ENCODE results near the gene GTF2IRD1. TPM values are rescaled to one million over a fixed set of nuclear protein-coding genes. Genes with fewer than 3 reads are reported as not detected.

The GTF2IRD1 gene
- total and polyA plus RNA-seq, 2 of the 13 experiments (the other 11 are each of a cell fraction or from before 2014, with no cell fraction given) = 16.5 to 26.7 TPM

DNA sequence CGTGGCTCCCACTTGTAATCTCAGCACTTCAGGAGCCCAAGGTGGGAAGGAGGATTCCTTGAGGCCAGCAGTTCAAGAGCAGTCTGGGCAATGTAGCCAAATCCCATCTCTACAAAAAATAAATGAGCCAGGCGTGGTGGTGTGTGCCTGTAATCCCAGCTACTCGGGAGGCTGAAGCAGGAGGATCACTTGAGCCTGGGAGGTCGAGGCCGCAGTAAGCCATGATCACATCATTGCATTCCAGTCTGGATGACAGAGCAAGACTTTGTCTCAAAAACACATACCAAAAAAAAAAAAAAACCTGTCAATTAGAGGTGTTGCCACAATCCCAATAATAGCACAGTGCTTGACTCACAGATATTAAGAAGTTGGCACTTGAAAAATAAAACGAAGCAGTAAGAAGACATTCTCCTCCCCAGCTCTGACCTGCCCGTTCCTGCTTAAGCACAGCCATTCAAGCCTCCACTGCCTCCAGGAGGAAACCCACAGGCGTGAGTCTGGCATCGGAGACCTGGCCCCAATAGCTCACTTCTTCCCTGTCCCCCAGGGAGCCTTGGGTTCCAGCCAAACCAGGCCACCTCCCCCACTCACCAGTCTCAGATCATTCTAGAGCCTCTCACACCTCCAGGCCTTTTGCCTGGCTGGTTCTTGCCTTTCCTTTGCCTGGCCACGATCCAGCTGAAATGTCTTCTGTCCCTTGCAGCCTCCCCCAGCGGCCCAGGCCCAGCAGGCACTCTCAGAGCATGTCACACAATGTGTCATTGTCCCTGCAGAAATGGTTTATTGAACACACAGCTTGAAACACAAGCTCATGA lies 158.5 kb downstream of the GTF2IRD1 start (continued):
- TF ChIP-seq, protein P1, sequence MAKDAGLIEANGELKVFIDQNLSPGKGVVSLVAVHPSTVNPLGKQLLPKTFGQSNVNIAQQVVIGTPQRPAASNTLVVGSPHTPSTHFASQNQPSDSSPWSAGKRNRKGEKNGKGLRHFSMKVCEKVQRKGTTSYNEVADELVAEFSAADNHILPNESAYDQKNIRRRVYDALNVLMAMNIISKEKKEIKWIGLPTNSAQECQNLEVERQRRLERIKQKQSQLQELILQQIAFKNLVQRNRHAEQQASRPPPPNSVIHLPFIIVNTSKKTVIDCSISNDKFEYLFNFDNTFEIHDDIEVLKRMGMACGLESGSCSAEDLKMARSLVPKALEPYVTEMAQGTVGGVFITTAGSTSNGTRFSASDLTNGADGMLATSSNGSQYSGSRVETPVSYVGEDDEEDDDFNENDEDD (CRISPR knock-in tag; IDR thresholded peaks at IDR 0.05; ENCODE audit: borderline replicate concordance) = no peak
- no peak for TF ChIP-seq ZNF207 (IDR thresholded peaks at IDR 0.05; ENCODE audit: borderline replicate concordance)
- TF ChIP-seq, protein P2, sequence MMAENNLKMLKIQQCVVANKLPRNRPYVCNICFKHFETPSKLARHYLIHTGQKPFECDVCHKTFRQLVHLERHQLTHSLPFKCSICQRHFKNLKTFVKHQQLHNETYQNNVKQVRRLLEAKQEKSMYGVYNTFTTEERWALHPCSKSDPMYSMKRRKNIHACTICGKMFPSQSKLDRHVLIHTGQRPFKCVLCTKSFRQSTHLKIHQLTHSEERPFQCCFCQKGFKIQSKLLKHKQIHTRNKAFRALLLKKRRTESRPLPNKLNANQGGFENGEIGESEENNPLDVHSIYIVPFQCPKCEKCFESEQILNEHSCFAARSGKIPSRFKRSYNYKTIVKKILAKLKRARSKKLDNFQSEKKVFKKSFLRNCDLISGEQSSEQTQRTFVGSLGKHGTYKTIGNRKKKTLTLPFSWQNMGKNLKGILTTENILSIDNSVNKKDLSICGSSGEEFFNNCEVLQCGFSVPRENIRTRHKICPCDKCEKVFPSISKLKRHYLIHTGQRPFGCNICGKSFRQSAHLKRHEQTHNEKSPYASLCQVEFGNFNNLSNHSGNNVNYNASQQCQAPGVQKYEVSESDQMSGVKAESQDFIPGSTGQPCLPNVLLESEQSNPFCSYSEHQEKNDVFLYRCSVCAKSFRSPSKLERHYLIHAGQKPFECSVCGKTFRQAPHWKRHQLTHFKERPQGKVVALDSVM (CRISPR knock-in tag; IDR thresholded peaks at IDR 0.05) = peak; percentile 93
- TF ChIP-seq GATA4 (IDR thresholded peaks at IDR 0.05; ENCODE audit: borderline replicate concordance, low read depth) = no peak
- TF ChIP-seq, protein P3, sequence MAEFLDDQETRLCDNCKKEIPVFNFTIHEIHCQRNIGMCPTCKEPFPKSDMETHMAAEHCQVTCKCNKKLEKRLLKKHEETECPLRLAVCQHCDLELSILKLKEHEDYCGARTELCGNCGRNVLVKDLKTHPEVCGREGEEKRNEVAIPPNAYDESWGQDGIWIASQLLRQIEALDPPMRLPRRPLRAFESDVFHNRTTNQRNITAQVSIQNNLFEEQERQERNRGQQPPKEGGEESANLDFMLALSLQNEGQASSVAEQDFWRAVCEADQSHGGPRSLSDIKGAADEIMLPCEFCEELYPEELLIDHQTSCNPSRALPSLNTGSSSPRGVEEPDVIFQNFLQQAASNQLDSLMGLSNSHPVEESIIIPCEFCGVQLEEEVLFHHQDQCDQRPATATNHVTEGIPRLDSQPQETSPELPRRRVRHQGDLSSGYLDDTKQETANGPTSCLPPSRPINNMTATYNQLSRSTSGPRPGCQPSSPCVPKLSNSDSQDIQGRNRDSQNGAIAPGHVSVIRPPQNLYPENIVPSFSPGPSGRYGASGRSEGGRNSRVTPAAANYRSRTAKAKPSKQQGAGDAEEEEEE (CRISPR knock-in tag; IDR thresholded peaks at IDR 0.05; ENCODE audit: borderline replicate concordance) = no peak
- TF ChIP-seq, protein P4, sequence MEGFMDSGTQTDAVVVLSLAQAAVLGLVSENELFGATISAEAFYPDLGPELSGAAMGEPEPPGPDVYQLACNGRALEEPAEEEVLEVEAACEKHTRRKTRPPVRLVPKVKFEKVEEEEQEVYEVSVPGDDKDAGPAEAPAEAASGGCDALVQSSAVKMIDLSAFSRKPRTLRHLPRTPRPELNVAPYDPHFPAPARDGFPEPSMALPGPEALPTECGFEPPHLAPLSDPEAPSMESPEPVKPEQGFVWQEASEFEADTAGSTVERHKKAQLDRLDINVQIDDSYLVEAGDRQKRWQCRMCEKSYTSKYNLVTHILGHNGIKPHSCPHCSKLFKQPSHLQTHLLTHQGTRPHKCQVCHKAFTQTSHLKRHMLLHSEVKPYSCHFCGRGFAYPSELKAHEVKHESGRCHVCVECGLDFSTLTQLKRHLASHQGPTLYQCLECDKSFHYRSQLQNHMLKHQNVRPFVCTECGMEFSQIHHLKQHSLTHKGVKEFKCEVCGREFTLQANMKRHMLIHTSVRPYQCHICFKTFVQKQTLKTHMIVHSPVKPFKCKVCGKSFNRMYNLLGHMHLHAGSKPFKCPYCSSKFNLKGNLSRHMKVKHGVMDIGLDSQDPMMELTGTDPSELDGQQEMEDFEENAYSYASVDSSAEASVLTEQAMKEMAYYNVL (CRISPR knock-in tag; IDR thresholded peaks at IDR 0.05; ENCODE audit: borderline replicate concordance) = peak; percentile 70; the same call in 1 of the 2 replicates
- TF ChIP-seq MED8 (CRISPR knock-in tag; IDR thresholded peaks at IDR 0.05; ENCODE audit: insufficient replicate concordance) = peak; percentile 22
- TF ChIP-seq ATRX (CRISPR knock-in tag; IDR thresholded peaks at IDR 0.05; ENCODE audit: borderline replicate concordance) = no peak
- TF ChIP-seq, protein P5, sequence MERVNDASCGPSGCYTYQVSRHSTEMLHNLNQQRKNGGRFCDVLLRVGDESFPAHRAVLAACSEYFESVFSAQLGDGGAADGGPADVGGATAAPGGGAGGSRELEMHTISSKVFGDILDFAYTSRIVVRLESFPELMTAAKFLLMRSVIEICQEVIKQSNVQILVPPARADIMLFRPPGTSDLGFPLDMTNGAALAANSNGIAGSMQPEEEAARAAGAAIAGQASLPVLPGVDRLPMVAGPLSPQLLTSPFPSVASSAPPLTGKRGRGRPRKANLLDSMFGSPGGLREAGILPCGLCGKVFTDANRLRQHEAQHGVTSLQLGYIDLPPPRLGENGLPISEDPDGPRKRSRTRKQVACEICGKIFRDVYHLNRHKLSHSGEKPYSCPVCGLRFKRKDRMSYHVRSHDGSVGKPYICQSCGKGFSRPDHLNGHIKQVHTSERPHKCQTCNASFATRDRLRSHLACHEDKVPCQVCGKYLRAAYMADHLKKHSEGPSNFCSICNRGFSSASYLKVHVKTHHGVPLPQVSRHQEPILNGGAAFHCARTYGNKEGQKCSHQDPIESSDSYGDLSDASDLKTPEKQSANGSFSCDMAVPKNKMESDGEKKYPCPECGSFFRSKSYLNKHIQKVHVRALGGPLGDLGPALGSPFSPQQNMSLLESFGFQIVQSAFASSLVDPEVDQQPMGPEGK (CRISPR knock-in tag; IDR thresholded peaks at IDR 0.05) = peak; percentile 52; the same call in 1 of the 2 replicates
- TF ChIP-seq RXRA (CRISPR knock-in tag; IDR thresholded peaks at IDR 0.05) = no peak
- peak; percentile 28; the same call in 1 of the 2 replicates for TF ChIP-seq ZNF460 (CRISPR knock-in tag; IDR thresholded peaks at IDR 0.05; ENCODE audit: borderline replicate concordance)
- TF ChIP-seq ZNF484 (CRISPR knock-in tag; IDR thresholded peaks at IDR 0.05; ENCODE audit: borderline replicate concordance, low read depth) = no peak
- TF ChIP-seq XRCC5 (optimal IDR thresholded peaks at IDR 0.05; ENCODE audit: low read length) = peak; percentile 48
- TF ChIP-seq SP4 (CRISPR knock-in tag; IDR thresholded peaks at IDR 0.05) = no peak
- TF ChIP-seq RARG (CRISPR knock-in tag; IDR thresholded peaks at IDR 0.05; ENCODE audit: low read depth) = no peak
- no peak for TF ChIP-seq ZNF746 (CRISPR knock-in tag; IDR thresholded peaks at IDR 0.05)
- TF ChIP-seq, protein P6, sequence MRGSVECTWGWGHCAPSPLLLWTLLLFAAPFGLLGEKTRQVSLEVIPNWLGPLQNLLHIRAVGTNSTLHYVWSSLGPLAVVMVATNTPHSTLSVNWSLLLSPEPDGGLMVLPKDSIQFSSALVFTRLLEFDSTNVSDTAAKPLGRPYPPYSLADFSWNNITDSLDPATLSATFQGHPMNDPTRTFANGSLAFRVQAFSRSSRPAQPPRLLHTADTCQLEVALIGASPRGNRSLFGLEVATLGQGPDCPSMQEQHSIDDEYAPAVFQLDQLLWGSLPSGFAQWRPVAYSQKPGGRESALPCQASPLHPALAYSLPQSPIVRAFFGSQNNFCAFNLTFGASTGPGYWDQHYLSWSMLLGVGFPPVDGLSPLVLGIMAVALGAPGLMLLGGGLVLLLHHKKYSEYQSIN (CRISPR knock-in tag; IDR thresholded peaks at IDR 0.05; ENCODE audit: borderline replicate concordance) = no peak
- TF ChIP-seq KLF13 (CRISPR knock-in tag; IDR thresholded peaks at IDR 0.05) = no peak
